HS-5 (cell line): ENCODE results near the gene H1-8.

Experiments used
- DNase-seq: peaks from one replicate; pipeline ENCODE4 v3.0.0-alpha.2; 2012; ENCODE audit warnings: low read depth

Gene H1-8

GRCh38 chr3:129573493-129573892 is 30.5 kb downstream of the H1-8 start:
- no peak for DNase-seq

GRCh38 chr3:129574206-129574605 is 31.2 kb downstream of the H1-8 start:
- DNase-seq: no peak

GRCh38 chr3:129575233-129575996 is 32.4 kb downstream of the H1-8 start:
- no peak for DNase-seq

- DNase-seq: no peak
These were observed 33.0 kb downstream of the H1-8 start for GRCh38 chr3:129575997-129576384.

- no peak for DNase-seq
These were observed 33.8 kb downstream of the H1-8 start for GRCh38 chr3:129576514-129577352.

- DNase-seq: no peak
These were observed 34.4 kb downstream of the H1-8 start for GRCh38 chr3:129577366-129577765.

GRCh38 chr3:129577925-129578786 is 35.2 kb downstream of the H1-8 start:
- no peak for DNase-seq

- no peak for DNase-seq
These were observed 37.0 kb downstream of the H1-8 start for GRCh38 chr3:129579991-129580390.

GRCh38 chr3:129581623-129582022 is 38.6 kb downstream of the H1-8 start:
- no peak for DNase-seq

- DNase-seq: no peak
These were observed 39.8 kb downstream of the H1-8 start for GRCh38 chr3:129582799-129583198.

- DNase-seq: no peak
These were observed 40.3 kb downstream of the H1-8 start for GRCh38 chr3:129583289-129583688.

- DNase-seq: no peak
These were observed 41.7 kb downstream of the H1-8 start for GRCh38 chr3:129584631-129585030.

GRCh38 chr3:129585949-129586657 is 43.1 kb downstream of the H1-8 start:
- no peak for DNase-seq

- no peak for DNase-seq
These were observed 43.9 kb downstream of the H1-8 start for GRCh38 chr3:129586746-129587430.

GRCh38 chr3:129587566-129588210 is 44.7 kb downstream of the H1-8 start:
- no peak for DNase-seq

GRCh38 chr3:129590215-129590614 is 47.2 kb downstream of the H1-8 start:
- DNase-seq: no peak

GRCh38 chr3:129591932-129592331 is 49.0 kb downstream of the H1-8 start:
- no peak for DNase-seq

- no peak for DNase-seq
These were observed 49.6 kb downstream of the H1-8 start for GRCh38 chr3:129592381-129593131.

GRCh38 chr3:129593230-129593594 is 50.2 kb downstream of the H1-8 start:
- DNase-seq: no peak
